Measurements from ENCODE around the gene CEBPG.

CEBPG gene

DNA sequence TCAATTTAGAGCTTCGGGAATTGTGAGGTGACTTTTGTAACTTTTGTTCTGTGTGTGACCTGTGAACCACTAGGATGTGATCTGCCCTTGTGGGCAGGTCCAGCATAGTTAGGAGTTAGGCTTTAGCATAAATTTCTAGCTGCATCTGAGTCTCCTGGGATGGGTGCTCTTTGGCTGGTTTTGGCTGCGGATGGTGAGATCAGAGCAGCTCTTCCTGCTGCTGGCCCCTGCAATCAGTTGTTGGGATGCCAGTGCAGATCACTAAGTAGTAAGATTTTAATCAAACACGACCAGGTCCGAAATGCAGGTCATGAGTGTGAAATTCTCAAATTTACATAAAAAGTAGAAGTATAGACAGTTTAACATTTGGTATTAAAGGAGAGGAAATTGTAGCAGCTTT lies 8.5 kb downstream of the CEBPG start:
- no peak for DNase-seq (ENCODE audit: low spot score)

DNA sequence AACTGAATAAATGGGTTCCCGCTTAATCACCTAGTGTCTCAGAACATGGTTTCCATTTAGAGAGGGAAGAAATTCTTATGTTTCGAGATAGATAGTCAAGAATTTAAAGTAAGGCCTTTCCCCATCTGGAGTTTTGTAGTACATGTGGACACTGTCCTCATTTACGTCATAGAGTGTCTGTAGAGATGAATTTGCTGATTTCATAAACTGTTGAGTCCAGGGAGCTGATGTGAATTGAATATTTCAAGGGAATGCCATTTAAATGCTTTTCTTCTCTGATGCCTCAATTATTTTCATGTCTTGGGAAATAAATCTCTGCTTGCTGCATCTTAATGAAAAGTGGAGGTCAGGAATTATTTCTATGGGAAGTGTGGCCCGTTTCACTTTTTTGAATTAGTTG lies 9.5 kb downstream of the CEBPG start:
- DNase-seq (ENCODE audit: low spot score), result no peak

DNA sequence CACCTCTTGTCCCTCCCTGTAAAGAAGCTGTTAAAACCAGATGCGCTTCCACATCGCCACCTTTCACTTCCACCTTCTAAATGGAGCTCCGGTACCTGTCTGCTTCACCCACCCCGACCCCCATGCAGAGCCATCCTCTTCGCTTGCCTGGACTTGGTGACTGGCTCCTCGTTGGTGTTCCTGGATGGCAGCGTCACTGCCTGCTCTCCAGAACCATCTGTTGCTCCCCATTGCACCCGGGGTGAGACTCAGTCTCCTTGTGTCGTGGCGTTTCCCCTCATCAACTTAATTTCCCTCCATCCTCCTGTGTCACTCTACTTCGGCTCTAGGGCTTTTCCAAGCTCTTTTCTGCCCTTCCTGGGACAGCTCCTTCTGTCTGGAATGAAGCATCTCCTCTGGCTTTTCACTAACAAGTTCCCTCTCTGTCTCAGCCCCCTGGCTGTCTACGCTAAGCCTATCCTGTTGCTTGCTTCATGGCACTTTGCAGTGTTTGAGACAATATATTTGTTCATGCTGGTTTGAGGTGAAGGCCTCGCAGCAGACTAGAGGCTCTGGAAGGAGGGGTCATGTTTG lies 10.3 kb downstream of the CEBPG start:
- no peak for DNase-seq (ENCODE audit: low spot score)

DNA sequence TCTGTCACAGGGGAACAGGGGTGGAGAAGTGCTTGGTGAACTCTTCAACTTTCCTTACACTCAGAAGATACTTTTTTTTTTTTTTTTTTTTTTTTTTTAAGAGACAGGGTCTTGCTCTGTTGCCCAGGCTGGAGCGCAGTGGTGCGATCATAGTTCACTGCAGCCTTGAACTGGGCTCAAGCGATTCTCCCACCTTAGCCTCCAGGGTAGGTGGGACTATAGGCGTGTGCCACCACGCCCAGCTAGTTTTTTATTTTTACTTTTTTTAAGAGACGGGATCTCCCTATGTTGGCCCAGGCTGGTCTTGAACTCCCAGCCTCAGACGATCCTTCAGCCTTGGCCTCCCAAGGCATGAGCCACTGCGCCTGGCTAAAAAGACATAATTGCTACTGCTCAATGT lies 11.5 kb downstream of the CEBPG start:
- no peak for DNase-seq (ENCODE audit: low spot score)

DNA sequence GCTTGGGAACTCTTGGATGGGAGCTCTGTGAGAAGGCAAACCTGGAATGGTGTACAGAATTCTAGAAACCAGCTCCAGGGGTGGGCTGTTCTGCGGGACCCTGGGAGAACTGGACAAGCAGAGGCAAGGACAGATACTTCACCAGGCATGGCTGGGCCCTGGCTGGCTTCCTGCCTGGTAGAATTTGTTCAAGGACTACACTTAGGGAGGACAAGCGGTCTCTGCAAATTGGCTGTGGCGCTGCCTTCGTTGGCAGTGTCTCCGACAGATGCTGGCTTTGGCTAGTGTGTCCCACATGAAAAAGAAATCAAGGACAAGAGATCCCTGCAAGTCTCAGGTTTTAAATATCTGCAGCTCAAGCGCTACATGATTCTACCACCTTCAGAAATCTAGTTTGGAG lies 12.4 kb downstream of the CEBPG start:
- DNase-seq (ENCODE audit: low spot score), result no peak

DNA sequence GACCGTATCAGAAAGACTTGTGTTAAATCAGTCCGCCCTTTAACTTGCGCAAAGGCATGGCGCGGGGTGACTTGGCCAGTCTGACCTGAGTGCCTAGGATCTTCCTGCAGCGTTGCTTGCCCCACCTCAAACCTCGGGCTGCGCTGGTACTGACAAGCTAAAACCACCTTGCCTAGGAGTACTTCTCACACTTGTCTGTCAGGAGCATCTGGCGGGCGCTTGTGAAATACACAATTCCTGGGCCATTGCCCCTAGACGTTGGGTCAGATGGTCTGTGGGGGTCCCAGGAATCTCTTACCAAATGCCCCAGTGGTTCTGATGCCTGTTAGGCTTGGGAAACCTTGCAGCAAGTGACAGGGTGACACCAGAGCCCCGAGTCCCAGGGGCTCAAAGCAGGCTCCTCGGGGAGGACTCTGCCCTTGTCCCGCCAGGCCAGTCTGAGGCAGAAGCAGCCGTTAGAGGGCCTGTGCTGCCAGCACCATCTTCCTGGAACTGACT lies 12.9 kb downstream of the CEBPG start:
- no peak for DNase-seq (ENCODE audit: low spot score)

DNA sequence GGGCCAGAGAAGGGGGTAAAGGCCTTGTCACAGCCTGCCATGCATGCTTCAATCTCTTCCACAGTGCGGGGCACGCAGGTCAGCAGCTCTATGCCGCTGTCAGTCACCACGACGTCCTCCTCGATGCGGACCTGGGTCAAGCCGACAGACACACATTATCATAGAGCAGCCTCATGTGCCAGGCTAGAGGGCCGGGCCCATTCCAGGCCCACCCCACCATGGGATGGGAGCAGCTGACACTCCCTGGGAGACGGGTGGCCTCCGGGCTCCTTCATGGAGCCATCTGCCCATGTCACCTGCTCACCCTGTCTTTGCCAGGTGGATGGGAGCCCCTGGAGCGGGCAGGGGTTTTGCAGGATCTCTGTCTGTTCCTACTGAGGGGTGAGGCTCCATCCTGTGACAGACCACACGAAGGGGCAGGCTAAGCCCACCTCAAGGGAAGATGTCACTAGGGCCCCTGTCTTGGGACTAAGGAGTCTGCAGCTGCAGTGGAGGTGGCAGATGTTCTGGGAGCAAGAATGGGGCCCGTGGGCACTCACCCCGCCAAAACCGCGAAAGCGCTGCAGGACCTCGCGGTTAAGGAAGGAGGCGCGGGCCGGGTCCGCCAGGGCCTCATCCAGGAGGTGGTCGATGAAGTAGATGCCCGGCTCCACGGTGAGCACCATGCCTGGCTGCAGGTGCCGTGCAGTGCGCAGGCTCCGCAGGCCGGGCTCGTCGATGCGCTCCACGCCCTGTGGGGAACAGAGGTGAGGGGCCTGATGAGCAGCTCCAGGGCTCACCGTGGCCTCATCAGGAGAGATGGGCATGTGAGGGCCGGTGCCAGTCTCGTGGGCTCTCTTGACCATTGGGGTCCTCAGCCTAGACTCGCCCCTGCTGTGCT lies 14.1 kb downstream of the CEBPG start:
- DNase-seq (ENCODE audit: low spot score), result no peak

DNA sequence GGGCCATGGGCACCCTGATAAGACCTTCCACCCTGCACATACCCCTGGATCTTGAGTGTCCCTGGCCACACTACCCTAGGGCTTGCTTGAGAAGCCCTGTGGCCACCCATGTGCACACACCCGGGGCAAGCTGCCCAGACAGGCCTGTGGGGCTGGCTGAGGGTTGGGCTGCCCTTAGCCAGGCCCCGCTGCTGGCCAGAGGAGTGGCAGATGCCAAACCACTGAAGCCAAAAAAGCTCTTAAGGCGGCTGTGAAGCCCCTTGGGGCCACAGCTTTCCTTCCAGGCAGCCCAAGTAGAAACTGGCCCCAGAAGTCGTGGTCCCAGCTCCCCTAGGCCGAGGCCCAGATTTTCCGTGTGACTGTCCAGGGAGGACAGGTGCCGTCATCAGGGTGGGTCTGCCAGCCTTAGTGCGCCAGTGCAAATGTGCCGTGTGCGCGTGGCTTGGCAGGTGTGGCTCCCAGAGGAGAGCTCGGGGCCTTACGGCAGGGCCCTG lies 14.8 kb downstream of the CEBPG start:
- no peak for DNase-seq (ENCODE audit: low spot score)

DNA sequence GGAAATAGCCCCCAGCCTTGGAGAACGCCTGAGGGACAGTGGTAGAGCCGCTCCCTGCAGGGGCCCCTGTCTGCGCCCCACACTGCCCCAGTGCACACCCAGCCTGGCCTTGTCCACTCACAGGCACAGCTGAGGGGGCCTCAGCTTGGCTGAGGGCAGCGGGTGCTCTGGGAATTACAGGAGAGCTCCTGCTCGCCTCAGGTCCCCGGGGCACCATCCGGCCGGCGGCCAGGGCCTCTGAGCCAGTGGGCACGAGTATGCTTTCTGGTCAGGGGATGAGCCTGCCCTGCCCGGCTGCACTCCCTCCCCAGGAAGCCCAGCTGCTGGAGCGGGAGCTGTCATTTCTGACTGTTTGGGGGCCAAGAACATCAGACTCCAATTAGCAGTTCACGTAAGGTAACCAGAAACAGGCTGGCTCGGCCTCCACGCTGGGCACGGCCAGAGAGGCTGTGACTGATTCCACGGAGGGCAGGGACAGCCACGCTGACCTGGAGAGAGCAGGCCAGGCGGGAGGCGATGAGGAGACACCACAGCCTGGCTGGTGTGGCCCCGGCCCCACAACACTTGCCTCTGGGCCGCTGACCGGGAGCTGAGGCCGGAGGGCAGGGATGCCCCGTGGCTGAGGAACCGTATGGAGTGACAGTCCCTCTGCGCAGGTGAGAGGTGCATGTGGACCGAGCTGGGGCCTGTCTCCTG lies 15.4 kb downstream of the CEBPG start:
- DNase-seq (ENCODE audit: low spot score), result no peak

DNA sequence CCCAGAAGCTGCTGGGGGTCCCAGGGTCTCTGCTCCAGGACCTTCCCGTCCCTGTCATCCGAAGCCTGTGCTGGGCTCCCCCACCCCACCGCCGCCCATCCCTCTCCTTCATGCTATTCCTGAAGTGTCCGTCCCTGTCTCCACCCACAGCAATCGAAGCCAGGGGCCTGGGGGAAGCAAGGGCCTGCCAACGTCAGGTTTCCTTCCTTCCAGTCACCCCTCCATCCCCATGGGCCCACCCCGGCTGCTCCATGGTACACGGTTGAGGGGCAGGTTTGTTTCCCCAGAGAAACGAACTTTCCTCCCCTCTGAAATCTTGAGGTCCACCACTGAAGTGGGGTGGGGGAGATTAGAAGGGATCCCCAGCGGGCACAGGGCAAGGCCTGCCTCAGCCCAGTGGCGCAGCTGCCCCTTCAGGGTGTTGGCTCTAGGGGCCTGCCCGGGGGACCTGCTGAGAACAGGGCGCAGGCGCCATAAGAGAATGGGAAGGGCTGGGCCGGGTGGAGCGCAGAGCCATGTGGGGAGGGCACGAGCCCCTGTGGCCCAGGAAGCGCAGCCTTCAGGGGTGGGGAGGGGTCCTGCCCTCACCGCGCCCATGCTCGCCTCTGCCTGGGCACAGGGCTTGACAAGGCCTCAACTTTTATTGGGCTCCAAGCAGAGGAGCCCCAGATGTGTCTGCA lies 16.1 kb downstream of the CEBPG start:
- no peak for DNase-seq (ENCODE audit: low spot score)

DNA sequence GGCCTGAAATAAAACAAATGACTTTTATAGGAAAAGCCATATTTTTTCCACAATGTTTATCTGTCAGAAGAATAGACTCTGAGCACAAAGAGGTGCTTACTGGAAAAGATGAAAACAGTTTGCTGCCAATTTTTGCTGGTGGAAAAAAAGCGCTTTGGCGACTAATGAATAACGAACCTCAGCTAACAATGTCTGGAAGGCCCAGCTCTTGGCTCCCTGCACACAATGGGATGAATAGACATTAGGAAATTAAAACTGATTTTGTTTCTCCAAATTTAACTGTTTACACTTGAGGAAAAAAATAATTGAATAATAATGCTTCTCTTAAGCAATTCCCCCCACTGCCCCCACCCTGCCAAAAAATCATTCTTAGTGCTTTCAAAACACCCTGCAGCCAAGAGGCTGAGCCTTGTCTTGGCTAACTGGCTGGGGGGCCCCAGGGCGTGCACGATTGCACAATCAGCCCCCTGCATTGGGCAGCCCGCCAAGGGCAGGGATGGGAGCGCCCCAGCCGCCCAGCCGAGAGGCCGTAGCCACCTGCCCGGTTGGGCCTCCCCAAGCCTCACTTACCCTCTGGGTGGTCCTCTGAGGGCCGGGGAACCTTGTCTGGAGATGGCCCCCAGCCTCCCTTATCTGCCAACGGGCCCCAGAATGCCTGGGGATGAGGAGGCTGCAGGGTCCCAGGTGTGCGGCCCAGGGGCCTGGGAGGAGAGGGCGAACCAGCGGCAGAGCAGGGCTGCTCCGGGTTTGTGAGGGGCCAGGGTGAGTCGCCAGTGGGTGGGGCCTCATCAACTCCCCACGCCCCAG lies 16.8 kb downstream of the CEBPG start:
- no peak for DNase-seq (ENCODE audit: low spot score)

DNA sequence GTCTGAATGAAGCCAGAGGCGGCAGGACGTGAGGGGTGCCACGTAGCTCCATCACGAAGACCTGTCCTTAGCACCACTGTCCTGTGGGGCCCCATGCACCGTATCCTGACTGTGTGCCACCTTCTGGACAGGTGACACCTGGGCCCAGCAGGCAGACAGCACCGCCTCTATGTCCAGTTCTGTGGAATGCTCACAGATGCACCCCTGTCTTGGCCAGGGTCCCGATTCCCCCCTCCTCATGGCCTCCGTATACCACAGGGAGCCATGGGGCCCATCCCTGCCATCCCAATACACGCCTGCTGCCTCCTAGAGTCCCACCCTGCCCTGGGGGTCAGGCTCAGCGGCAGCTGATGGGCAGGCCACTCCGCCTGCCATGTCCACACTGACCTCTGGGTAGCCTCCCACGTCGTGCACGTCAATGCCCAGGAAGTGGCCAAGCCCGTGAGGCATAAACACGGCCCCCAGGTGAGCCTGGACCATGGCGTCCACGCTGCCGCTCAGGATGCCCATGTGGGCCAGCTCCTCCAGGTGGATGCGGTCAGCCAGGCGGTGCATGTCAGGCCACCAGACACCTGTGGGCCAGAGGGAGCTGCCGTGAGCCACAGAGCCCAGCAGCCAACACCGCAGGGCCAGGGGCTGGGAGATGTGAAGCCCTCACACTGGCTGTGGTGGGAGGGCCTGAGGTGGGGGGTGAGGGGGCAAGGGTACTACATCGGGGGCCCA lies 17.6 kb downstream of the CEBPG start:
- no peak for DNase-seq (ENCODE audit: low spot score)

DNA sequence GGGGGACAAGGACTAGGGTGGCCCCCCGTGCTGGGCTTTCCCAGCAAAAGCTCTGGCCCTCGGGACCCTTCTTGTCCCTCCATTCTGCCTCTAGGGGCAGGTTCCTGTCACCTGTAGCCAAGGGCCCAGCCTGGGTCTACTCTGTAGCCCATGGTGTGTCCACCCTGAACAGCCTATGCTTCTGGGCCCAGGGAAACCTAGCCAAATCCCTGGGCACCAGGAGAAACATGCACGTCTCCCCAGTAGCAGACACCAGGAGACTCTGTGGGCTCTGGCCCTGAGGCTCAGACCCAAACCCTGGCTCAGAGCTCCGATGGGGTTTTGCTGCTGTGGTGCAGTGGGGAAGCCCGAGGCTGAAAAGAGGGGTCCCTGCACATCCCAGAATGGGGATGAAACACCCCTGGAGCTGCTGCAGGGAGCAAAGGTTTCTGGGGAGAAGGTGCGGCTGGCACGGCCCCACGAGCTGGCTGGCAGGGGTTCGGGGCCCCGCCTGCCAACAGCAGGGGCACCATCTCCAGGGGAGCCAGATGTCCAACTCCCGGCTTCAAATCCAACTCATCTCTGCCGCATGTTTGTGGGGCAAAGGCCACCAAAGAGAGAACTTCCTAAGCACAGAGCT lies 18.2 kb downstream of the CEBPG start:
- no peak for DNase-seq (ENCODE audit: low spot score)

DNA sequence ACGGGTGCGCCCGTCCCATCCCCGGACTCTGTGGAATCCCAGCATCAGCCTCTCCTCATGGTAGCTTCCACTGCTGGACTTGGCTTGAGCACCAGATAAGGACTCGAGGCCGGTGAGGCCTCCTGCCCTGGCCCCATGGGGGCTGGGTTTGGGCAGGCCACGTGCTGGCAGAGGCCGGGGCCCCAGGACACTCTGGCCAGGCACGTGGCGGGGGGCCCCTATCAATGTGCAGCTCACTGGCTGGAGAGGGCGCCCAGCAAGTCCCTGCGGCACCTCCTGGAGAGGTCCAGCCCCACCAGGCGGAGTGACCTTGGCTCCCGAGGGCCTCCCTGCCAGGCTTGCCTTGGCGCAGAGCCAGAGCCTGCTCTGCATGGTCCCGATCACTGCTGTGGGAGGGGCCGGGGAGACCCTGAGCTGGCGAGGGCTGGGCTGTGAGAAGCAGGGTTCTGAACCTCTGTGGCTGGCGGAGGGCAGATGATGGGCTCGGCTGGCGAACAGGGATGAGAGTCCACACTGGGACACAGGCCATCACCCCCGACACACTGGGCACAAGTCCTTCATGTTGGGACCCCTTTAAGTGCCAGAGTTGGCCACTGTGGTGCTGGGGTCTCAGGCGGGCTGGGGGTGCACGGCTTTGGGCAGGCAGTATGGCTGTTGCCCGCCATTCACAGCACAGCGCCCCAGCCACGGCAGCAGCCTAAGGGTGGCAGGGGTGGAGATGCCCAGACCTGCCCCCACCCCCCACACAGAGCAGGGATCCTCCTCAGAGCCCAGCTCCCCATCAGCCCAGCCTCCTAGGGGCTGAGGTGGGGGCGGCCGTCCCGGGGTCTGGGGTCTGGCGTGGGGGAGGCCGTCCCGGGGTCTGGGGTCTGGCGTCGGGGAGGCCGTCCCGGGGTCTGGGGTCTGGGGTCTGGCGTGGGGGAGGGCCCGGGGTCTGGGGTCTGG lies 19.1 kb downstream of the CEBPG start:
- no peak for DNase-seq (ENCODE audit: low spot score)

DNA sequence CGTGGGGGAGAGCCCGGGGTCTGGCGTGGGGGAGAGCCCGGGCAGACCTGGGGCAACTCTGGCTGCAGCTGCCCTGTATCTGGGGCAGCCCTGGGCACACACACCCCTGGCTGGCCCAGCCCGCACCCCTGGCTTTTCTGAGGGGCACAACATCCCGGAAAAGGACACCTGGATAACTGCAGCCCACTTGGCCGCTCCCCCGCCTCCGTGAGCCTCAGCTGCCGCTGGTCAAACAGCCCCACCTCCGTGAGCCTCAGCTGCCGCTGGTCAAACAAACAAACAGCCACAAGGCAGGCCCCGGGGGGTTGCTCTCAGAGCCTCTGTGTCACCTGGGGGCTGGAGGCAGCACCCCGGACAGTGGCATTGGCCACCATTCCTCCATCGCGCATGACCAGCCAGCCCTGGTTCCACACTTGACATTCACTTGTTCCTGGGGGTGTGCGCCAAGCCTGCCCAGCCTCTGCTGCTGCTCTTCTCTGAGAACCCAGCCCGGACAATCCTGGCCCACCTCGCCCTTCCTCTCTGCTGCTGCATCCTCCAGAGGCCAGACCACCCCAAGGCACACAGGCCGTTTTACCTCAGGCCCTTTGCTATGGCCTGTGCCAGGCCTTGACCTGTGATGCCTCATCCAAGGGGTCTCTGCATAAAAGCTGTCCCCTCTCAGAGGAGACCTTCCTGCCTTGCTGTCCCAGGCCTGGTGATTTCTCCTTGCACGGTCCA lies 19.9 kb downstream of the CEBPG start:
- DNase-seq (ENCODE audit: low spot score), result no peak

DNA sequence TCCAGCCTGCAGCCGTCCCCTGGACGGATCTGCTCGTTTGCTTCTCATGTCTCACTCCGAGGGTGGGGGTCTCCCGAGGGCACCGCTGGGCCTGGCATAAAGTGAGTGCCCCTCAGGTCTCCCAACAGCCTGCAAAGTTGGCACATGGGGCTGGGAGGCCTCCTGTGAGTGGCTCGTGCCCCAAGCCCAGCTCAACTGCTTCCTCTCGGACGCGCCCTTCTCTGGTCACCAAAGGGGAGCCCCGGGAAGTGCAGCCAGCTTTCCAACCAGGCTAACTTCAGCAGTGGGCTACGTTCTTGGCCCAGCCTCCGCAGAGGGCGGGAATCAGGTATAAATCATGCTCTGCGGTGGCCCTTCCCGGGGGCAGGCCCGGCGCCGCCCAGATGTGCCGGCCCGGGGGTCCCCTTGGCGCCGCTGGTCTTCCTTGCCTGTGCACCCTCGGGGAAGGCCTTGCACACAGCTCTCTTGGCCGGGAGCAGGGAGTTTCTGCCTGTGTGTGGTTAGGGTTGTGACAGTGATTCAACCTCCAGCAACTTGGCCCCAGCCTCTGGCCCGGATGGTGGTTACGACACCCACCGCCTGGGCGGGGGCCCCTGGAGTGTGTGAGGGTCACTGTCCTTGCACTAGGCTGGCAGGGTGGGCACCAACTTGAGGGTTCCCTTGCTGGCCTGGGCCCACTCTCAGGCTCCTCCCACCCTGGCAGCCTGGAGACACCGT lies 20.7 kb downstream of the CEBPG start:
- no peak for DNase-seq (ENCODE audit: low spot score)

DNA sequence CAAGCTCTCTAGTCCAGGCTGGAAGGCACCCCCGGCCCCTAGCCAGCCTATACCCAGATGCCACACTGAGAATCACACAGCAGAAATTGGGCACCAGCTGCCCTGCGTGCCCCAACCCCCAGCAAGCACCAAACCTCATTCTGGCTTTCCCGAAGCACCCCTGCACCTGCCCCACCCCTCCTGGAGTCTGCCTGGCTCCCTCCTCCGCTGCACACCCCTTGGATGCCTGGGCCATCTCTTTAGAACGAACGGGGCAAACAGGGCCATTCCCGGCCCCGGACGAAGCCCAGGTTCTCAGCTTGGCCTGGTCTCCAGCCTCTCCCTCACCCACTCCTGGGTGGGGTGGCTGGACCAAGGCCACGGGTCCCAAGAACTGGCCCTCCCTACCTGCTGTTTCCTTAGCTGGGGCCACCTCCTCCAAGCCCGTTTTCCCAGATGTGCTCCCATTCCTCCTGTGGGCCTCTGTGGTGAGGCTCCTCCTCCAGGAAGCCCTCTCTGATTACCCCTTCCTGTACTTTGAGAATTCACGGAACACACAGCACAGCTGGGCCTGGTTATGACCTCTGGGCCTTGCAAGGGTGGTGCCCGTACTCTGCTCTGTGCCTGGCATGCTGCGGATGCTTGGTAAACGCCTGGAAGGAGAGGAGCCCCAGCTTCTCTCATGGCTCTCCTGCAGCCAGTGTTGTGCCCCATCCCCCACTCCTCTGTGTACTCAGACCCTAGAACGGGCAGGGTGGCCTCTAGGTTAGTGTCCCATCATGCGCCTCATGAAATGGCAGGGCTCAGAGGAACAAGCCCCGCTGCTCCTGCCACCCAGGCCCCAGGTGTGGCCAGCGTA lies 21.4 kb downstream of the CEBPG start:
- no peak for DNase-seq (ENCODE audit: low spot score)

Measured in COLO829 (cell line).